ENCODE measurements around the gene NR3C1.
"Not testable (repeated sequence)": the region's sequence is repeated elsewhere in the genome, so short reads cannot be mapped to it uniquely, and the experiment has no call there.

NR3C1 gene

DNA sequence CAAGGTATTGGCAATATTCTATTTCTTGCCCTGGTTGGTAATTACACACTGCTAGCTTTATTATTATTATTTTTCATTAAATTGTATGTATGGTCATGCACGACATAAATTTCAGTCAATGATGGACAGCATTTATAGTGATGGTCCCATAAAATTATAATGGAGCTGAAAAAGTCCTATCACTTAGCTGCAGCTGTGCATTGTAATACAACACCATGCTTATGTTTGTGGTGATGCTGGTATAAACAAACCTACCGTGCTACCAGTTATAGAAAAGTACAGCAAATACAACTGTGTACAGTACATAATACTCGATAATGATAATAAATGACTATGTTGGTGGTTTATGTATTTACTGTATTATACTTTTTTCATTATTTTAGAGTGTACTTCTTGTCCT lies 65.5 kb downstream of the NR3C1 start:
- no peak for DNase-seq (ENCODE audit: low read depth in 2 of 2)

DNA sequence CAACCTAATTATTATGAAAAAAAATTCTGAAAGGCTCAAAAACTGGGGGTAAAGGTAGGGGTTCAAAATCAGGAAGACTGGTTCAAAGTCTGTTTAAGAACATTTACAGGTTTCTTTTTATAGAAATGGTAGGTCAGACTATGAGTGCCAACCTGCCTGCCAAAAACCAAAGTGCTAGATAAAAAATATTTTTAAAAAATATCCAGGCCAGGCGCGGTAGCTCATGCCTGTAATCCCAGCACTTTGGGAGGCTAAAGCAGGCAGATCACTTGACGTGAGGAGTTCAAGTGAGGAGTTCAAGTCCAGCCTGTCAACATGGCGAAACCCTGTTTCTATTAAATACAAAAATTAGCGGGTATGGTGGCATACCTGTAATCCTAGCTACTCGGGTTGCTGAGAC lies 67.0 kb downstream of the NR3C1 start:
- no peak for DNase-seq (ENCODE audit: low read depth in 2 of 2)

- no peak for DNase-seq (ENCODE audit: low read depth in 2 of 2)
These were observed 68.6 kb downstream of the NR3C1 start for GRCh38 chr5:143334903-143335302.

GRCh38 chr5:143334380-143334779 lies 69.1 kb downstream of the NR3C1 start:
- not testable (repeated sequence) for DNase-seq (ENCODE audit: low read depth in 2 of 2)

DNA sequence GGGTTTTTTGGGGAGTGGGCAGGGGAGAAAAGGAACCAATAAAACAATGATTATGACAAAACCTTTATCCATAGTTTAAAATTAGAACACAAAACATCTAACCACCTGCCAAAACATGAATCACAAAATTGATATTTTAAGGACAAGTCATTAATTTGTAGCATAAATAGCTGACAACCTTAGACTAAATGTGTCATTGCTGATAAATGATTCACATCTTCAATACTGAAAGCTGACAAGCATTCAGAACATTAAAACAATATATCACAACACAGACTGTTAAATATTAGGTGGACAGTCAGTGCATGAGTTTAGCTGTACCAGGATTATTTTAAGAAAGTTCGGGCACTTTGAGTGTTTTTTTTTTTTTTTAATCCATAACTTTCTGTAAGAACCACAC lies 71.5 kb downstream of the NR3C1 start:
- DNase-seq (ENCODE audit: low read depth in 2 of 2): no peak

DNA sequence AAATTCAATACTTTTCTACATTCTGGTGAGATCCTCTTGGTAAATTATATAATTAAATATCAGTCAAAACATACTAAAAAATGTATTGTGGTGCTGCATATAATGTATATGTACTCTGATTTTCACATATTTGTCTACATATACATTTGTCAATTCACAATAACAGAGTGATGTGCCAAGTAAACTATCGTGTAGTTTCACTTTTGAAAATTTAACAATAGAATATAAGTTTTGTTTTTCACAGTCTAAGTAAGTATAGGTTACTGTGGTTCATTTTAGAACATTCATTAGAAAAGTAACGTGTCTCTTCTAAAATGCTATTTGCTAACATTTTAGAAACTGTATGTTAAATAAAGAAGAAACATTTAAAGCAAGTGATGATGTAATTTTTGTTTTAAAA lies 73.6 kb downstream of the NR3C1 start:
- no peak for DNase-seq (ENCODE audit: low read depth in 2 of 2)

- no peak for DNase-seq (ENCODE audit: low read depth in 2 of 2)
These were observed 74.8 kb downstream of the NR3C1 start for GRCh38 chr5:143328589-143329220.

DNA sequence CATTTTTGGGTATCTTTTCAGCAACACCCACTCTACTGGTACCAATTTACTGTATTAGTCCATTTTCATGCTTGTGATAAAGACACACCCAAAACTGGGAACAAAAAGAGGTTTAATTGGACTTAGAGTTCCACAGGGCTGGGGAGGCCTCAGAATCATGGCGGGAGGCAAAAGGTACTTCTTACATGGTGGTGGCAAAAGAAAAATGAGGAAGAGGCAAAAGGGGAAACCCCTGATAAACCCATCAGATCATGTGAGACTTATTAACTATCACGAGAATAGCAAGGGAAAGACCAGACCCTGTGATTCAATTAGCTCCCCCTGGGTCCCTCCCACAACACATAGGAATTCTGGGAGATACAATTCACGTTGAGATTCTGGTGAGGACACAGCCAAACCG lies 78.4 kb downstream of the NR3C1 start:
- DNase-seq (ENCODE audit: low read depth in 2 of 2): not testable (repeated sequence)

DNA sequence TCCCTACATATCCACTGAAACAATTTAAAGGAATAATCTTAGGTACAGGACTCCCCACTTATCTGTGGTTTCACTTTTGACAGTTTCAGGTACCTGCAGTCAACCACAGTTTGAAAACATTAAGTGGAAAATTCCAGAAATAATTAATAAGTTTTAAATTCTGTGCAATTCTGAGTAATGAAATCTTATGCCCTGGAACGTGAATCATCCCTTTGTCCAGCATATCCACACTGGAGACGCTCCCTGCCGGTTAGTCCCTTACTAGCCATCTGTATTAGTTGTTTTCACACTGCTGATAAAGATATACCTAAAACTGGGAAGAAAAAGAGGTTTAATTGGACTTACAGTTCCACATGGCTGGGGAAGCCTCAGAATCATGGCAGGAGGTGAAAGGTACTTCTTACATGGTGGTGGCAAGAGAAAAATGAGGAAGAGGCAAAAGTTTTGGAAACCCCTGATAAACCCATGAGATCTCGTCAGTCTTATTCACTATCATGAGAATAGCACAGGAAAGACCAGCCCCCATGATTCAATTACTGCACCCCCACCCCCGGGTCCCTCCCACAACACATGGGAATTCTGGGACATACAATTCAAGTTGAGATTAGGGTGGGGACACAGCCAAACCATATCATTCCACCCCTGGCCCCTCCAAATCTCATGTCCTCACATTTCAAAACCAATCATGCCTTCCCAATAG lies 80.4 kb downstream of the NR3C1 start:
- not testable (repeated sequence) for DNase-seq (ENCODE audit: low read depth in 2 of 2)

GRCh38 chr5:143322176-143322575 lies 81.3 kb downstream of the NR3C1 start:
- DNase-seq (ENCODE audit: low read depth in 2 of 2): no peak

DNA sequence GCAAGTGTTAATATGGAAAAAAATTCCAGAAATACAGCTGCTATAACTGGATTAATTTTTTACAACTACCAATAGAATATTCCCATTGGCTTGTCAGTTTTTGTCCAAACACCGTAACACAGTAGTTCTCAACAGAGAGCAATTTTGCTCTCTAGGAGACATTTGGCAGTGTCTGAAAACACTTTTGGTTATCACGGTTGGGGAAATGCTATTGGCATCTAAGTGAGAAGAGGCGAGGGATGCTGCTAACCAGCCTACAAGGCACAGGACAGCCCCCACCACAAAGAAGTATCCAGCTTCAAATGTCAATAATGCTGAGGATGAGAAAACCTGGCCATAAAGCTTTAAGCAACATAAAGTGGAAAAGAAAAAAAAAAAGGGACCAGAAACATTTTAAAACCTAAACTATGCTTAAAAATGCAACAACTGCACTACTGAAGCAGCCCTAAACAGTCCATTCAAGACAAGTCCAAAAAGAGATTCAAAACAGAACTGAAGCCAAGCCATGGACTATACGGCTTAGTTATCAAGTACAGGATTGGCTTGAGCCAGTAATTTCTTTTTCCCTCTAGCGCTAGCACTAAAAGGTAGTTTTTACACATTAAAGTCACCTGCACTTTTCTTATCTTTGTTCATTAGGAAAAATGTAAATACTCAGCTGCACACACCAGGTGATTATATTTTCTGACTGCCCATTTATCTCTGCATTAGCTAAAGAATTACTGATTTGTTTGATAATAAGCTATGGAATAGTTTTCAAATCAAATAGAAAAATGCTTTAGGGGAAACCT lies 83.9 kb downstream of the NR3C1 start:
- DNase-seq (ENCODE audit: low read depth in 2 of 2): no peak

DNA sequence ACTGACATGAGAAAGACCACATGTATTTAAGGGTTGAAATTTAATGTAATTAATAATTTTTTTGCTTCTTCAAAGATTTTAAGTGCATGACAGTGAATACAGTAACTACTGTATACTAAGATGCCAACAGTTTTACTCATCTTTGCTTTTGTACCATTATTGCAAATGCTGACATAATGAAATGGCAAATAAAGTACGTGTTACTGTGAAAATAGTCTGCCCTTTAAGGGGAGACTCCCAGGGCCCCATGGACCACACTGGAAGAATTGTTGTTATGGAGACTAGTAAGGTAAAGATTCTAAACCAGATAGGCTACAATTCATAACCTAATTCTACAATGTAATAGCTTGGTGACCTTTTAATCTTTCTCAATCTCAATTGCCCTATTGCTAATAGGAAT lies 84.7 kb downstream of the NR3C1 start:
- no peak for DNase-seq (ENCODE audit: low read depth in 2 of 2)

DNA sequence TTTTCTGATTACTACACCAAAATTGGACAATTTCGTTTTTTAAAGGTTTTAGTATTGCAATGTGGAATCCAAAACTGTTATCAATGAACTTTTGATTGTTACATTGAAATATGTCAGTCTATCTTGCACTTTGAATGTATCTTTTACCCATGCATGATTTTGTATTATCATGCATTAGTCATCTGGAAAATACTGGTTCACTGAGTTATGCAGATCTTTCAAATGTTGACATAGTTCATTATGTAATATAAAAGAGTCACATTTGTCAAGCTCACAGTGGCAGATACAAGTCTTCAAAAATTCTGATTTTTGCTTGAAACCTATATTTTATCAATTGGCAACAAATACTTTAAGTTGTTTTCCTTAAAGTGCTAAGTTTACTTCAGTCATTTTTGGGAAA lies 85.2 kb downstream of the NR3C1 start:
- no peak for DNase-seq (ENCODE audit: low read depth in 2 of 2)

GRCh38 chr5:143316844-143317631 lies 86.4 kb downstream of the NR3C1 start:
- DNase-seq (ENCODE audit: low read depth in 2 of 2): no peak

DNA sequence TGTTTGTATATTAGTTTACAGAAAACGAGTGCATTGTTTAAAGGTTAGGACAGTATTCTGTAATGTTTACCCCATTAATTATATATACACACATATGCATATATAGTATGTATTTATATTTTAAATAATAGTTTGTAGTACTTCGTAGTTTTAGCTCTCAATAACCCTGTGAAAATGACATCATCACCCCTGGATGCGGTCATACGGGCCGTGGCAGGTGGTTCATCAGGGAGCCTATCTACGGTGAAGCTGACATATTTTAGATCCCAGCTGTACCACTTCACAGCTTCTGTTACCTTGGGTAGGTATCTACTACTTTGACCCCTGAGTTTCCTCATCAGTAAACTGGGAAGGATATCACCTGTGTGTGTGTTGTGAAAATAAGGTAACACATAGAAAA lies 87.1 kb downstream of the NR3C1 start:
- no peak for DNase-seq (ENCODE audit: low read depth in 2 of 2)

DNA sequence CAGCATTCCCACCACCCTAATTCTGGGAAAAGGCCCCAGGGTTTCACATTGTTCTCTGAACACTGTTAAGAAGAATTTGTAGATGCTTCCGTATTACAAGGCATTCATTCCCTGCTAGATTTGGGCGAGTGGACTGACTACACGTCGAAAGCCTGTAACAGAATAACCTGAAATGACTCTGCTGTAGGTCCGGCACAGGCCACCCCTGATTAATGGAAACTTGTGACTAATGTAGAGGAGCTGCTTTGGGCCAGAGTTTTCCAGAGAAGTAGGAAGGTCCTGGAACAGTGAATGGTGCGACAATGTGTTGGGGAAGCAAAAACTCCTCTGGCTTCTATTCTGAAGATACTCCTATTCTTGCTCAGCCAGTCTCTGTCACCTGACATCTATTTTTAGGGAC lies 87.6 kb downstream of the NR3C1 start:
- DNase-seq (ENCODE audit: low read depth in 2 of 2): no peak

GRCh38 chr5:143315214-143315613 lies 88.3 kb downstream of the NR3C1 start:
- no peak for DNase-seq (ENCODE audit: low read depth in 2 of 2)

GRCh38 chr5:143314659-143315058 lies 88.8 kb downstream of the NR3C1 start:
- no peak for DNase-seq (ENCODE audit: low read depth in 2 of 2)

DNA sequence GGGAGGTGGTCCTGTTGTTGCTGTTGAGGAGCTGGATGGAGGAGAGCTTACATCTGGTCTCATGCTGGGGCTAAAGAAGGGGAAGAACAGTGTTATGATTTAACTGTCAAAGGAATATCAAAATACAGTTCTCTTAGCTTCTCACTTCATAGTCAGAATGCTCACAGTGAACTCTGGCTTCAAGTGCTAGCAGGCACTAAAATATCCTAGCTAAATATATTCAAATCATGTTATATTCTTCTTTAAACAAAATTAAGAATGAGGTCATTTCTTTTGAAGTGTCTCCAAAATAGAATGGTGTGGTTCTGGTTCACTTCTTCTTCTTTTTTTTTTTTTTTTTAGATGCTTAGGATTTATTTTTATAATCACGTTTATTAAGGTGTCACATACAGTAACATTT lies 89.4 kb downstream of the NR3C1 start:
- DNase-seq (ENCODE audit: low read depth in 2 of 2): no peak

GRCh38 chr5:143313298-143313852 lies 90.1 kb downstream of the NR3C1 start:
- DNase-seq (ENCODE audit: low read depth in 2 of 2): no peak

- DNase-seq (ENCODE audit: low read depth in 2 of 2): no peak
These were observed 90.7 kb downstream of the NR3C1 start for GRCh38 chr5:143312822-143313221.

GRCh38 chr5:143311955-143312354 lies 91.5 kb downstream of the NR3C1 start:
- DNase-seq (ENCODE audit: low read depth in 2 of 2): no peak
